OCI-LY7 (cell line): ENCODE results near the gene TMEM119.

Experiments
- EZH2phosphoT487 ChIP-seq: fragments of 200-600 bp; sonication (generic); IDR thresholded peaks from 2 replicates; pipeline ENCODE4 v1.6.1; 2018; ENCODE audit warnings: low read depth, borderline replicate concordance, mild to moderate bottlenecking, mixed run types, antibody characterized with exemption, low read length, moderate library complexity, mixed read lengths
- TF ChIP-seq, protein P1 (sequence below): fragments of 200-600 bp; sonication (generic); conservative IDR thresholded peaks from 2 replicates; pipeline ENCODE4 v1.5.1; 2014; ENCODE audit warnings: mild to moderate bottlenecking, antibody characterized with exemption, low read length, moderate library complexity, mixed read lengths

DNA sequence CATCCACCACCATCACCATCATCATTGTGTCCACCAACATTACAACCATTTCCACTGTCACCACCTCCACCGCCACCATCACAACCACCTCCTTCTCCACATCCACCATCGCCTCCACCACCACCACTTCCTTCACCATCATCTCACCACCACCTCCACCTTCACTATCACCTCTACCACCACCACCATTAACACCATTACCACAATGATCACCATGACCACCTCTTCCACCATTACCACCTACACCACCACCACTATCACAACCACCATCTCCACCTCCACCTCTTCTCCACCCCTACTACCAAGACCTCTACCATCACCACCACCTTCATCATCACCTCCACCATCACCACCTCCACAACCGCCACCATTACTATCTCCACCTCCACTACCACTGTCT lies 19.1 kb downstream of the TMEM119 start:
- TF ChIP-seq, protein P1, sequence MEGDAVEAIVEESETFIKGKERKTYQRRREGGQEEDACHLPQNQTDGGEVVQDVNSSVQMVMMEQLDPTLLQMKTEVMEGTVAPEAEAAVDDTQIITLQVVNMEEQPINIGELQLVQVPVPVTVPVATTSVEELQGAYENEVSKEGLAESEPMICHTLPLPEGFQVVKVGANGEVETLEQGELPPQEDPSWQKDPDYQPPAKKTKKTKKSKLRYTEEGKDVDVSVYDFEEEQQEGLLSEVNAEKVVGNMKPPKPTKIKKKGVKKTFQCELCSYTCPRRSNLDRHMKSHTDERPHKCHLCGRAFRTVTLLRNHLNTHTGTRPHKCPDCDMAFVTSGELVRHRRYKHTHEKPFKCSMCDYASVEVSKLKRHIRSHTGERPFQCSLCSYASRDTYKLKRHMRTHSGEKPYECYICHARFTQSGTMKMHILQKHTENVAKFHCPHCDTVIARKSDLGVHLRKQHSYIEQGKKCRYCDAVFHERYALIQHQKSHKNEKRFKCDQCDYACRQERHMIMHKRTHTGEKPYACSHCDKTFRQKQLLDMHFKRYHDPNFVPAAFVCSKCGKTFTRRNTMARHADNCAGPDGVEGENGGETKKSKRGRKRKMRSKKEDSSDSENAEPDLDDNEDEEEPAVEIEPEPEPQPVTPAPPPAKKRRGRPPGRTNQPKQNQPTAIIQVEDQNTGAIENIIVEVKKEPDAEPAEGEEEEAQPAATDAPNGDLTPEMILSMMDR, result no peak
- no peak for TF ChIP-seq EZH2phosphoT487
